ENCODE measurements around the gene S1PR3. TPM values are rescaled to one million over a fixed set of nuclear protein-coding genes. Genes with fewer than 3 reads are reported as not detected.
A peak's percentile ranks its signal among the peaks of the same experiment; 100 is the strongest.
"Not testable (repeated sequence)": the region's sequence is repeated elsewhere in the genome, so short reads cannot be mapped to it uniquely, and the experiment has no call there.

Gene S1PR3
- total RNA-seq, result 37.6 TPM

DNA sequence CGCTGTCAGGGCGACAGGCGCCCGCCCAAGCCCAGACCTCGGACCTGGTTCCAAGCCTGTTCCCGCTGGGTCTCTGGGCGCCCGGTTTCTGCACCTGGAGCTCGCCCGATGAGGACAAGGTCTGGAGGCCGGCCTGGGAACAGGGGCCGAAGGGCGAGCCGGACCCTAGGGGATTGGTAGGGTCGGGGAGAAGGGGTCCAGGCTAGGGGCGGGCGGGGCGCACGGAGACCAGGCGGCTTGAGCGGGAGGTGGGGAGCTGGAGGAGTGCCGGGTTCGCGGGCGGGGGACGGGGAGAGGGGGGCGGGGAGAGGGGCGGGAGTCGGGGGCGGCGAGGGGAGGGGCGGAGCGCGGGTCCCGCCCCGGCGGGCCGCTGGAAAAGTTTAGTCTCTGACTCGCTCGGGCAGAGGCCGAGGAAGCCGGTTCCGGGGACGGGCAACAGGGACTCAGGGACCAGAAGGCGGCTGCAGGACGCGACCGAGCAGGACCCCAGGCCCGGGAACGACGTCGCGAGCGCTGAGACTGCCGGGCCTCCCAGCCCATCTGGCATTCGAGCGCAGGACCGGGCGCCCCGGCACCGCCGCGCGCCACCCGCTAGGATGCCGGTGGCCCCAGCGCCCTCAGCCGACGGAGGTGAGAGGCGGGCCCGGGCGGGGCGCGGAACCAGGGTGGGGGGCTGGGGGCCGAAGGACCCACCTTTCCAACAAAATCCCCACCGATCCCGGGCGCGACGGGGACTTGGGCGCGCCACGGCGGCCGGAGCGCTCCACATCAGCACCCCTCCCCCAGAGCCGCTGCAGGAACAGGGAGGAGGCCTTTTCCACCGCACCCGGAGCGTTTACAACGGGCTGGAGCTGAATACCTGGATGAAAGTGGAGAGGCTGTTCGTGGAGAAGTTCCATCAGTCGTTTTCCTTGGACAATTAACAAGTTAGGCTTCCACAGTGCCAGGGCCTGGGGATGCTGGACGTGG lies at the start of gene S1PR3:
Gene S1PR3, plus strand, starts transcription at position 403 of the 969 bp plus-strand sequence. CDS start 9,733 bp downstream, outside the sequence.
- DNase-seq, result peak; percentile 83

- DNase-seq, result not testable (repeated sequence)
These were observed 49.7 kb upstream of the S1PR3 start for GRCh38 chr9:88941586-88941985.

DNA sequence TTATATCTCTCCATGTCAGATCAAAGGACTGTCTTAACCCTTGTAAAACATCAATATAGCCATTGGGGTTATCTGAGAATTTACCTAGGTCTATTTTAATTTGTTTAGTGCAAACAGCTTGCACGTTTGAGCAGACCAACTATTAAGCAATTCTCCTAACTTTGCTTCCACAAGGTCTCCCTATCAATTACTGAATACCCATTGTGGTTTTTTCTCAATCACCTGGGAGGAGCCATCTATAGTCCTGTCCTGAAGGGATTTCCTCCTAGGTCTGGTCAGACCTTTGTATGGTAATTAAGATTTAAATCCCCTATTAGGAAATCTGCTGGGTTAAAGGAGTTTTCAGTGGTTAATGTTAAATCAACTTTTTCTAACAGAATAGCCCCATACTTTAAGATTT lies 48.9 kb upstream of the S1PR3 start:
- no peak for DNase-seq

GRCh38 chr9:88945636-88946333 lies 45.5 kb upstream of the S1PR3 start:
- no peak for DNase-seq

GRCh38 chr9:88947581-88948573 lies 43.4 kb upstream of the S1PR3 start:
- DNase-seq, result peak; percentile 35

- DNase-seq, result peak; percentile 89
These were observed 41.8 kb upstream of the S1PR3 start for GRCh38 chr9:88949425-88949824.

DNA sequence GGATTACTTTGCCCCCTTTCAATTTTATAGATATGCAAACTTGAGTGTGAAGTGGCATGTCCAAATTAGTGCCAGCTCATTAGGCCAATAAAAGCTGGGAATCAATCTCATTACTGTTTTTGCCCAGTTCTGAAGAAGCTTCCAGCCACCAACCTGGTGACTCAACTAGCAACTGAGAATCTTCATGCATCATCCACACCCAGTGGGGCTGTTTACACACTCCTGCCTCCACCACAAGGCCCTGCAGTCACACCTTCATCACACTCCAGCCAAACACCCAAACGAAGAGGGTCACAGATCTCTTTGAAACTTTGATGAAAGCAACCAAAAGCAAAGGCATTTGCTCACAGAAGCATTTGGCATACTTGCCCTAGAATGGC lies 41.3 kb upstream of the S1PR3 start:
- DNase-seq, result no peak

DNA sequence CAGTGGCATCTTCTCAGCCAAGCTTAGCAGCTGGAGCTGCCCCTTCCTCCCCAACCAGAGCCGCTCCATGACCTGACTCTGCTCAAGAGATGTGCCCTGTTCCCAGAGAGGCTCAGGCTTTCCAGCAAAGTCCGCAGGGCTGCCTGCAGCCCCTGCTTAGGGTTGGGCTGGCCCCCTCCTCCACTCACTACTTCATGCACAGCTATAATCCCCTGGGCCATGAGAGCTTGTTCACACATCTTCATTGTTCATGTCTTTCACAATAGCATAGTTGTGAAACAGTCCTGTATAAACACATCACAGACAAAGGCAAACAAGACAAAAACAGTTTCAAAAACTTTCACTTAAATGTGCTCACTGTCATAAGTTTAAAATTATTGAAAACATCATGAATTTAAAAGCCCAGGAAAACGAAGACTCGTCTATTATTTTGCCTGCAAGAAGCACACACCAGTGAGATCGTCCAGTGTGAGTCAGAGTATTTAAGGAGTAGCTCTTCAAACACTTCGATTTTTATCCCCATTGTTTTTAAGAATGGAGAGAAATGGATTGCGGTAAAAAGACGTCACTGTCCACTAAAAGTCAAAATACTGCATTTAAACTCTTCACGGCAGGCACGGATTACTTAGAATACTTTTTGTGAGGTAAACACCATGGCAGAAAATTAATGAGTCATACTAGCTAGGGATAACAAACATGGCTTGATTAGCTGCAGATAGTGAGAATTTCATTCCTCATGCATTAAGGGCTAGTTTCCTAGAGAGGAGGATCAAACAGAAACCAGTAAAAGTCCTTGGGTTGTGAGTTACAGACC lies 40.7 kb upstream of the S1PR3 start:
- DNase-seq, result peak; percentile 74

- no peak for DNase-seq
These were observed 40.1 kb upstream of the S1PR3 start for GRCh38 chr9:88951155-88951542.

- no peak for DNase-seq
These were observed 39.1 kb upstream of the S1PR3 start for GRCh38 chr9:88952086-88952615.

GRCh38 chr9:88952976-88953375 lies 38.3 kb upstream of the S1PR3 start:
- no peak for DNase-seq

- peak; percentile 66 for DNase-seq
These were observed 37.8 kb upstream of the S1PR3 start for GRCh38 chr9:88953381-88954029.

DNA sequence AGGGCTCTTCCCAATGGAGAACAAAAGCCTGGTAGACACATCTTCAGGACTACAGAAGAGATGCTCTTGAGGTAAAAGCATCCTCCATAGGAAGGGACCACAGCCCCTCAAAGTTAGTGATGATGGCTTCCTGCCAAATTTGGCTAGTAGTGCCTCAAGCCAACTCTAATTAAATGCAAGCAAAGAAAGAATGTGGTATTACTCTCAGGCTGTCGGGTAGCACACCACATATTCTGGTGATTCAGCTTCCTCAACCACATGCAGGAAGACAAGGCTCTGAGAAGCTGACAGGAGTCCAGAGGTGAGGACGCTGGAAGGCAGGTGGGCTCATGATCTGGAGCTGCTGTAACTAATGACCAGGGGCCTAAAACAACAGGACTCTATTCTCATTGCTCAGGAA lies 37.2 kb upstream of the S1PR3 start:
- no peak for DNase-seq

GRCh38 chr9:88957526-88957925 lies 33.7 kb upstream of the S1PR3 start:
- DNase-seq, result no peak

DNA sequence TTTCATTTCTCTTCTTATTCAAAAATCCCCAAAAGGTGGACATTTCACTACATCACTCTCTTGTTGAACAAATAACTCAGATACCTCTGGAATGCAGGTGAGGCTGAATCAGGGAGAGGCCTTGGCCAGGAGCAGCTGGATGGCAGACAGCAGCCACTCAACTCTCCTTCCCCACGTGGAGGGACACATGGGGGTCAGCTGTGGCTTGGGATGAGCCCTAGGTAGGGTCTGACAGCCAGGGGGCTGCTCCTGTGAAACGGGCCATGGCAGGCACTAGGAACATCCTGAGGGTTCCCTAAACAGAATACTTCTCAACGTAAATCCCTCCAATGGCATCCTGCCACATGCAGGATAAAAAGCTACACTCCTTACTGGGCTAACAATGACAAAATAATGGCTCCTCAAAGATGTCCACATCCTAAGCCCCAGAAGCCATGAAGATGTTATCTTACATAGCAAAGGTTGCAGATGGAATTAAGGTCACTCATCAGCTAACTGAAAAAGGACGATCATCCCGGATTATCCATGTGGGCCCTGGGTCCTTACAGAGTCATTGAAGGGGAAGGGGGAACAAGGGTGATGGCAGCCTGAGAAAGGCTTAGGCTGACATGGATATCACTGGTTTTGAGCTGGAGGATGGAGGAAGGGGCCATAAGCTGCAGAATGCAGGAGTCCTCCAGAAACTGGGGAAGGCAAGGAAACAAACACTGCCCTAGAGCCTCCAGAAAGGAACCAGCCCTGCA lies 31.4 kb upstream of the S1PR3 start:
- no peak for DNase-seq

DNA sequence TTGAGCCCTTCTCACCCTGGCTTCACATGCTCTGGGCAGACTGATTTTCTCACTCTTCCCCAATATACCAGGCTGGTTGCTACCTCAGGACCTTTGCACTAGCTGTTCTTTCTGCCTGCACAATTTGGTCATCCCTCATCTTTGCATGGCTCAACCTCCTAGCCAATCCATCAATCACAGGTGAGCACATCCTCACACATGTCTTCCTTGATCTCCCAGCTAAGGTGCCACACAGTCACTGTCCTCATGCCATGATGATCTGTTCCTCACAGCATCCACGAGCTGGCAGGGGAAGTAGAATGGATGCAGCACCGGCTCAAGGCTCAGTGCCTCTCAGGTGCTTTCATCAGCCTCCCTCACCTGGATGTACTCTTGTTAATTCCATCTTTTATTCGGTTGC lies 30.6 kb upstream of the S1PR3 start:
- no peak for DNase-seq

DNA sequence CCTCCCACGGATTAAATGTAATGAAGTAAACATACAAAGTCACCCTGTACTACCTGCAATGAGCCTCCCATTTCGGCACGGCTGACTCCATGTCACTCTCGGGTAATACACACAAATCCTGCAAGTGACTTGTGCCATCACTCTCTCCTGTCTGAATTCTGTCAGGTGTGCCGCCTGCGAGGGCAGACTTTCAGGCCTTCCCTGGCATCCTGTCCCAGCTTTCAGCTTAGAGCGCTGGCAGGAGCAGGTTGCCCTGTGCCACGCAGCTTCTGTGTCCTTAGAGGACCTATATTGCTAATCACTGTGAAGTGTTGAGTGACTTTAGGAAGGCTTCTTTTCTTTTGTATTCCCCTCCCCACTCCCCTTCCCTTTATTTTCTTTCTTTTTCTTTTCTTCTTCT lies 25.8 kb upstream of the S1PR3 start:
- DNase-seq, result no peak

DNA sequence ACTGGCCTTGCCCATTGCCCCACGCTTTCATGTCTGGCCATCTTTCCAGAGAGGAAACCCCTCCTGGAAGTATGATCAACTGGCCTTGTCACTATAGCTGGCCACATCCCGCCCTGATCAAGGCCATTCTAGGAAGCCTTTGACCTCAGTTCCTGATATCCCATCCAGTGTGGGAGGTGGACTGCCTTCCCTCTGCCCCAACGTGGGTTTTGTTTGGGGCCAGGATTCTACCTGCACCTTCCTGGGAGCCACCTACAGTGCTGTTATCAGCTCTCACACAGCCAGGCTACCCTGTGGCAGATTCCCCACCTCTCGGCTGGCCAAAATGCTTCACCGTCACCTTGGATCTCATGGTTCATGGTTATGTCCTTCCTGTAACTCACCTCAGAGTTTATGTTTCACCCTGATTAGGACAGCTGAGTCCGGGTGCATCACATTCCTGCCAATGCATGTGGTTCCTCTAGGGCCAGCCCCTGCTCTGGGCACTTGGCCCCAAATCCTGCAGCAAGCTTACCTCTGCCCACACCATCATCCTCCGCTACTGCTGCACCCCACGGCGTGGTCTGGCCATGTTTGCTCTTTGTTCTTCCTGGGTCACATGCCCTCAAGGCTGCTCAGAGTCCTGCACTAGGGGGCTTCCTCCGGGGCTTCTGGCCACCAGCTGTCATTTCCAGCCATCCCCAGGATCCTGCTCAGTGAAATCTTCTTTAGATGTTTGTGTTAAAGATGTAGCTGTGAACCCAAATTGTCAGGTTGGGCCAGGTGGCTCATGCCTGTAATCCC lies 24.2 kb upstream of the S1PR3 start:
- no peak for DNase-seq

DNA sequence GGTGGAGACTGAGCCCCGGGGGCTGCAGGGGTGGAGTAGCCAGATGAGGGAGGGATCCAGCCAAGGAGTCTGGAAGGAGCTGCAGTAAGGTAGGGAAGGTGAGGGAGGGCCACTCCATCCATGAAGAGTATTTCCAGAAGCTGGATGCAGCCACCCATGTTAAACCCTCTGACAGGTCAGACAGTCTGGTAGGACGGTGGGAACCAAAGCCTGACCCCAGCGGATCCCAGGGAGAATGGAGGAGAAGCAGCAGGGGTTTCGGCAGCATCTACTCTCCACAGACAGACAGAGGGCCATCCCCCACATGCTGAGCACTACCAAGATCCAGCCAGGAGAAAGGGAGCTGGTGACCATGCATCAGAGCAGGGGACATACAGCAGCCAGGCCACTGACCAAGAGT lies 22.5 kb upstream of the S1PR3 start:
- DNase-seq, result no peak

Data from tongue (tissue), 2 donors.